Limb (tissue), 2 donors: ENCODE results near the gene CAB39.
"Not testable (repeated sequence)": the region's sequence is repeated elsewhere in the genome, so short reads cannot be mapped to it uniquely, and the experiment has no call there.

Source experiments
- DNase-seq, 2 donors: peaks; one replicate each; pipeline ENCODE4 v3.0.0-alpha.2; 2016; ENCODE audit errors: extremely low spot score in 2 of 2

Gene CAB39

DNA sequence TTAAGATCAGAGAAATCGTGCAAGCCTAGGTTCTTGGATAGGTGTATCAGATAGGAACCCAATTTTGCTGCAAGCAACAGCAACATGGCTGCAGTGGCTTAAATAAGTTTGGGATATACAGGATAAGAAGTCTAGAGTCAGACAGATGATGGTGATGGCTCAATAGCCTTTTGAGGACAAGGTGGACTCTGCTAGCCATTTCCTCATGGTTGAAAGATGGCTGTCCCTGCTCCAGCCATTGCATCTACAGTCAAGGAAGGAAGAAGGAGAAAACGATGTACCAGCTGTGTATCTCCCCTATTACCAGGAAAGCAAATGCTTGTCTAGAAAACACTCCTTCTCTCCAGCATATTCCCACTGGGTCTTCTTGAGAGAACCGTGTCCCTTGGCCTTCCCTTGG lies 30.1 kb upstream of the CAB39 start:
- DNase-seq, result no peak

DNA sequence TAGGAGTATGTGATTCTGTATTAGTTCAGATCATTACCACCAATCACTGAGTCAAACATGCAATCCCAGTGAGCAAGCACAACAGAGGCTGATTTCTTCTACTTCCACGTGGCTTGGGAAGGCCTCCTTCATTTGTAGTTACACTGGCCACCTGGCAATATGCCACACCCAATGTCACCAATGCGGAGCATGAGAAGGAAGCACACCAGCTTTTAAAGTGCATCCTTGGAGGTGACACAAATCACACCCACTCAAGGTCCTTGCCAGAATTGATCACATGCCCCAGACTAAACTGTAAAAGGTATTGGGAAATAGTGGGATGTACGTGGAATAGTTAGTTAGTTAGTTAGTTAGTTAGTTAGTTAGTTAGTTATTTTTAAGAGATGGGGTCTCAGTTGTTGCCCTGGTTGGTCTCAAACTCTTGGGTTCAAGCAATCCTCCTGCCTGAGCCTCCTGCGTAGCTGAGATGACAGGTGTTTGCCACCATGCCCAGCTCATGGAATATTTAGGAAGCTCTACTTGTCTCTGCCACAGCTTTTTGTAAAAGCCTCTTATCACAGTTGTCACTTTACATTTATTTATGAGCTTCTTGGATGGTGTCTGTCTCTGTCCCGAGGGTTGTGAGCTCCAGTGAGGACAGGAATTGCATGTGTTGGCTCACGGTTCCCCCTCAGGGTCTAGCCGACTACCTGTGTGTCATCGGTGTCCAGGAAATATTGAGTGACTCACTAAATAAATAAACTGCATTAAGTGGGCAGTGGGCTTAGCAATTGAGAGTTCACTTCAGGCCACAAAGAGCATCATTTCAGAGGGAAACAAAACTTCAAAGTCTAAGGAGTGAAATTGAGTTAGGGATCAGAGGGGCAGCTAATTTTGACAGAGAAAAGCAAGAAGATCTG lies 28.1 kb upstream of the CAB39 start:
- no peak for DNase-seq

DNA sequence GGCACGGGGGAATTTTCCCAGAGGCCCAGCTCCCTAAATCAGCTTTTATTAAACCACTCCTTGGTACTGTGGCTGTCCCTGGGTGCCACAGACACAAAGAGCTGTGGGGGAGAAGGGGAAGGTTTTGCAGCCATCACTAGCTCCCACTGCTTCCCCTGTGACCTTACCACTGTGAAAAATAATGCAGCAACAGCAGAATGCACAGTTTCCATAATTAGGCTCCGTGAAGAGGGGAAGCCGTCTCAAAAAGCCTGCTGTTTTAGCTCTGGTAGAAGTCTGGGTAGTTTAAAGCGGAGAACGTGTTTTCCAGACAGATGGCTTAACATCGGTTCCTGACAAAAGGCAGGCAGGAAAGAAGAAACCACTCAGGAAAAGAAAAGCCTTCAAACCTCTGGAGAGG lies 27.5 kb upstream of the CAB39 start:
- DNase-seq, result no peak

DNA sequence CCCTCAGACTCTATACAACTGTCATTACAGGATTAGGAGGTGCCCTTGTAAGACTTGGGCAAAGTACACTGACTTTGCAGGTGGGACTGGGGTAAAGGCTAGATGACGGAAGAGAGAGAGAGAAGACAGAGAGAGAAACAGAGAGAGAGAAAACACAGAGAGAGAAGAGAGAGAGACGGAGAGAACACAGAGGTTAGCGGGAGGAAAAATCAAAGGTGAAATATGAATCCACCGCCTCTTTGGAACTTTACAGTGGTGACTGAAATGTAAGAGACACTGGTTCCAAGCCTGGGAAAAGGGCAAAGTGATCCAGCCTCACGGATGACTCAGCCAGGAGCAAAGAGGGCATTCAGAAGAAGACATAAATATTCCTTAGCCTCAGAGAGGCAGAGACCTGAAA lies 25.1 kb upstream of the CAB39 start:
- DNase-seq, result no peak

DNA sequence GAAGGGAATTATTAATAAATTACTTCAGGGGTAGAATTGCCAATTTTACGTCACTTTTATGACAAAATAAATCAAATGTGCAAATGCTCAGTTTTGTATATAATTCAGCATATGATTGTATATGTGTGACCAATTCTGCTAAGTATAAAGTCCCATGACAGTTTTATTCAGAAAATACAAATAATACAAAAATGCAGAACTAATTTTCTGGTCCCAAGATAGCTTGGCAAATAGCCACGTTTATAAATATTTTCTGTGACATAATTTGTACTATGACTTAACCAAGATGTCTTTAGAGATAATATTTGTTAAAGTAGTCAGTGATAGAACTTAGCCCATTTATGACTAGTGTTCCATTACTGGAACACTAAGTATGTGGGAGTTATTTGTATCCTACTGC lies 24.2 kb upstream of the CAB39 start:
- no peak for DNase-seq

DNA sequence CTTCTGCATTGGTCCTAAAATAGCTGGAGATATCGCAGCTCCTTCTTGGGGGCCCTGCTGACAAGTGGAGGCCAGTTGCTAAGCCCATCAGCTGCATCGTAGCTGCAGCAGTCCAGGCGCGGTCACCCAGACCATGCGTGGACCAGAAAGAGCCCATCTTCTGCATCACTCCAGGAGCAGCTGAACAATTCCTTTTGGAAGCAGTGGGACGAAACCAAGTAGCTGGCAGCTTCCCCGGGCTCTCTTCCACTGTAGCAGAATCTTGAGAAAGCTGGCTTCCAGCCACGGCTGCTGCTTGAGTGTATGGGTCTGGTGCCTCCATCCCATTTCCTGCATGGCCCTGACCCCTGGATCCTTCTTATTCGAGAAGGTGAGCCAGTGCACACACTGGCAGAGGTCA lies 22.2 kb upstream of the CAB39 start:
- DNase-seq, result no peak

DNA sequence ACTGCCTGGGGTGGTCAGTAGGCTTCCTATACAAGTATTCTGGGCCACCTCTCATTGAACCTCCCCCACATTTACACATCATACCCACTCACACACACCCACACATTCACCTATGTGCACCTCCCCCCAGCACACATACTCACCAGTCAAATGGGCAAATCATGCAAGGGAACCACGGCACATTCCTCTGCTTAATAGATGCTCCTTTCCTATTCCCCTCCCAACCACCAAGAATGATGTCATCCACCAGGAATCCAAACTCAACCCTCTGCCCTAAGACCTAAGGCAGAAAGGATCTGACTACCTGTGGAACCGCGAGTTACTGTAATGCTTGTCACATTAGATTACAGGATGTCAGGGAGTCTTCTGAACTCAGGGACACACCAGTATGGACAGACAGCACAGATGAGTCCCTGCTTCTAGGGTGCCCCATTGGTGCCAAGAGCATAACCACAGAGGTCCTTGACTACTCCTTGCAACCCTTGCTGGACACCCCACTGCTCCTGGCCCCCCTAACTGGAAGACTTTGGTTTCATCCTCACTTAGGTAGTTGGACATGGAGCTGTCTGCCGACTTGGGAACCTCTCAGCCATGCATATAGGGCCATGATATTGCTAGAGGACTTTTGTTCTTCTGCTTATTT lies 21.5 kb upstream of the CAB39 start:
- DNase-seq, result no peak

DNA sequence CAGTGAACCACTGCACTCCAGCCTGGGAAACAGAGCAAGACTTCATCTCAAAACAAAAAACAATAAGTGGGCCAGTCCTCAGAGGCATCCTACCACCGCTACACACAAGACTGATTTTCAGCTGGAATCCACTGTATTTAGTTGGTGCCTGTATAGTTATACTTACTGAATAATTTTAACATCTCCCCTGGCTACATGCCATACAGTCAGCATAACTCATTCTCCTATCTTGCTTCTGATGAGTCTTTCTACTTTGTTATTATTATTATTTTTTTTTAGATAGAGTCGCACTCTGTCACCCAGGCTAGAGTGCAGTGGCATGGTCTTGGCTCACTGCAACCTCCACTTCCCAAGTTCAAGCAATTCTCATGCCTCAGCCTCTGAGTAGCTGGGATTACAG lies 19.9 kb upstream of the CAB39 start:
- no peak for DNase-seq

DNA sequence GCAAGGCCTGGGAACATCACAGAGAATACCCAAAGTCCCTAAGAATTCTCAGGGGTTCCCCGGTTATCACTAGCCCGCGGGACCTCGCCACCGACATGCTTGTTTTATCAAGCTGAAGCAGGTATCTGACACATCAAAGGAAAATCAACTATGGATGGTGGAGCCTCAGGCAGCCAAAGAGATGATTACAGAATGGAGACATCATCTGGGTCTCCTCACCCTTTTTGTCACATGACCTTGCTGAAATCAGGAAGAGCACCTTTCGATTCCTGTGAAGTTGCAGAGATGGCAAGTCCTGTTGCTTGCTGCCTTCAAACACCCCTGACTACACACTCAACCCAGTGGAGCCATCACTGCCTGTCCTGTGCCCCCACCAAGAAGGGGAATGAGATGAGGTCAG lies 19.2 kb upstream of the CAB39 start:
- no peak for DNase-seq

DNA sequence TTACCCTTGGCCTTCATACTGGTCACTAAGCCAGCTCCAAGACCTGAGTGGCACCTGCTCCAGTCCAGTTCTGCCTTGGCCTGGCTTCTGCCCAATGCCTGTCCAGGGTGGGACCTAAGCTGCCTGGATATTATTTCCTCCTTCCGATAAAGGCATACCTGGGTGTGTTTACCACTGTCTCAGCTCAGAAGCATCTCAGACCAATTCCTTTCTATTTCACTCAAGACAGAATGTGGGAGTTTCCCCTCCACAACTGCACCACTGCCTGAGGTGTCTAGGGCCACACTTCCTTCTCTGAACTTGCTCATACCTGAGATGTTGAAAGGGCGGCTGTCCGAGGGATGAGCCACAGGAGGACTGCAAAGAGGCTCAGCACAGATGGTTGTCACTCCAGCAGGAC lies 18.4 kb upstream of the CAB39 start:
- no peak for DNase-seq

DNA sequence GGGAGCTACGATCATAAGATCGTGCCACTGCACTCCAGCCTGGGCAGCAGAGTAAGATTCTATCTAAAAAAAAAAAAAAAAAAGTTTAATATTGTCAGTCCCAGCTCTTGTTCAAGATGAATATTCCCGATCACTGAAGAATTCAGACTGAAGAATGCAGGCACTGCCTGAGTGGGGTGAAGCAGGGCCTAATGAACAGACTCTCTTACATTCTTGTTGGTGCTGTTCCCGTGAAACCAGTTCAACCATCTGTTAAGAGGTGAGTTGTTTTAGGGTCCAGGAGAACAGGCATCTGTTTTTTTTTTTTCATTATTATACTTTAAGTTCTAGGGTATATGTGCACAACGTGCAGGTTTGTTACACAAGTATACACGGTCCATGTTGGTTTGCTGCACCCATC lies 17.1 kb upstream of the CAB39 start:
- no peak for DNase-seq

DNA sequence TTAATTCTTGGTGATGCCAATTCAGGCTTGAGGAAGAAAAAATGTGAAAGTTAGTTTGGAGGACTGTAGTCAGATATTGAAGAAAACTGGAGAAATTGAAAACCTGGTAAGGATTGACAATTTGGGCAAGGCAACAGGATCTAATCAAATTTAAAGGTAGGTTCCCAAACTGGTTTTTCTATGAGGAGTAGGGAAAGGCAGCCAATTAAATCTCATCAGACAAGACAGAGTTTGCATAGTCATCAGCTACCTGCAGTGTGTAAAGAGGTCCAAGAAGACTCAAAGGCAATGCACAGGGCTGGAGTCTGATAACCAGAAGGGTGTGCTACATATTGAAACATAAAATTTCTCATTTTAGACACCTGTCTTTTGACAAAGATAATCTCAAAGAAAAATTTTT lies 16.0 kb upstream of the CAB39 start:
- DNase-seq, result no peak

DNA sequence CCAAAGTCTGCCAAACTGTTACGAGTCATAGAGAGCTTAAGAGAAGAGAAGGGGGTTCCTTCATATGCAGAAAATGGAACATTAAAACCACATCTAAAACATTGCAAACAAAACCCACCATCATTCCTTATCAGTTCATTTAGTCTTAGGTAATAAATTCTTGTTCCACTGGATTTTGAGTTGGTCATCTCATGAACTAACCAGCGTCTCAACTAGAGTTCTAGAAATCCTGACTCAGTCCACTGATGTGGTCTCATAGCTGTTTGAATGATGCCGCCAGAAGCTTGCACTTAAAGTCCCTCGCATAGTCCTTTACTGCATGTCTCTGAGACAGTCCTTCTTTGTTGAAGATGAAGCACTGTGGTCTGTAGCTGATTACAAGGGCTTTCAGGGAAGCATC lies 15.0 kb upstream of the CAB39 start:
- no peak for DNase-seq

DNA sequence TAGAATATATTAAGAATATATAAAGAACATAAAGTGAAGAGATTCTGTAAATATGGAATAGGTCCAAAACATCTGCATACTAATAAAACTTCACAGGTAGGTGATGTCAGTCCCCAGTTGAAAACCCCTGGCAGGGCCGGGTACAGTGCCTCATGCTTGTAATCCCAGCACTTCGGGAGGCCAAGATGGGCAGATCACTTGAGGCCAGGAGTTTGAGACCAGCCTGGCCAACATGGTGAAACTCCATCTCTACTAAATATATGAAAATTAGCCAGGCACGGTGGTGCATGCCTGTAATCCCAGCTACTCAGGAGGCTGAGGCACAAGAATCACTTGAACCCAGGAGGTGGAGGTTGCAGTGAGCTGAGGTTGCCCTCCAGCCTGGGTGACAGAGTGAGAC lies 13.9 kb upstream of the CAB39 start:
- DNase-seq, result not testable (repeated sequence)

DNA sequence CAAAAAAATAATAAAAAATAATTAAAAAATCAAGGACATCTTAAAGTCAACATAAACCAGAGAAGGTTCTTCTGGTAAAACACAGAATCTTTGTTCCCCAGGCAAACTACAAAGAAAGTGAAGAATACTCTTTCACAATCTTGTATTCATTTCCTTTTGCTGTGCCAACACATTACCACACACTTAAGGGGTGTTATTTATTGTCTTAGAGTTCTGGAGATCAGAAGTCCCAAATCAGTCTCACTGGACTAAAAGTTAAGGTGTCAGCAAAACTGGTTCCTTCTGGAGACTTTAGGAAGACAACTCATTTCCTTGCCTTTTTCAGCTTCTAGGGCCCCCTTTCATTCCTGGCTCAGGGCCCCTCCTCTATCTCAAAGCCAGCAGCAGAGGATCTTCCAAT lies 12.2 kb upstream of the CAB39 start:
- no peak for DNase-seq

DNA sequence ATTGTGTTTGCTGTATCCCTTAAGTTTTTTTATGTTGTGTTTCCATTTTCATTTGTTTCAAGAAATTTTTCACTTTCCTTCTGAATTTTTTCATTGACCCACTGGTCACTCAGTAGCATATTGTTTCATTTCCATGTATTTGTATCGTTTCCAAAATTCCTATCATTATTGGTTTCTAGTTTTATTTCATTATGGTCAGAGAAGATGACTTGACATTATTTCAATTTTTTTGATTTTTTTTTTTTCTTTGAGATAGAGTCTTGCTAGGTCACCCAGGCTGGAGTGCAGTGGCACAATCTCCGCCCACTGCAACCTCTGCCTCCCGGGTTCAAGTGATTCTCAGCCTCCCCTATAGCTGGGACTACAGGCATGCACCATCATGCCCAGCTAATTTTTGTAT lies 11.3 kb upstream of the CAB39 start:
- DNase-seq, result no peak

DNA sequence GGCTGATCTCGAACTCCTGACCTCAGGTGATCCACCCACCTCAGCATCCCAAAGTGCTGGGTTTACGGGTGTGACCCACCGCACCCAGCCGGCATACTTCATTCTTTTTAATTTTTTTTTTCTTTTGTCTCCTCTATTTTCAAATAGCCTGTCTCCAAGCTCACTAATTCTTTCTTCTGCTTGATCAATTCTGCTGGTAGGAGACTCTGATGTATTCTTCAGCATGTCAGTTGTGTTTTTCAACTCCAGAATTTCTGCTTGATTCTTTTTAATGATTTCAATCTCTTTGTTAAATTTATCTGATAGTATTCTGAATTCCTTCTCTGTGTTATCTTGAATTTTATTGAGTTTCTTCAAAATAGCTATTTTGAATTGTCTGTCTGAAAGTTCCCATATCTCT lies 10.2 kb upstream of the CAB39 start:
- DNase-seq, result not testable (repeated sequence)

DNA sequence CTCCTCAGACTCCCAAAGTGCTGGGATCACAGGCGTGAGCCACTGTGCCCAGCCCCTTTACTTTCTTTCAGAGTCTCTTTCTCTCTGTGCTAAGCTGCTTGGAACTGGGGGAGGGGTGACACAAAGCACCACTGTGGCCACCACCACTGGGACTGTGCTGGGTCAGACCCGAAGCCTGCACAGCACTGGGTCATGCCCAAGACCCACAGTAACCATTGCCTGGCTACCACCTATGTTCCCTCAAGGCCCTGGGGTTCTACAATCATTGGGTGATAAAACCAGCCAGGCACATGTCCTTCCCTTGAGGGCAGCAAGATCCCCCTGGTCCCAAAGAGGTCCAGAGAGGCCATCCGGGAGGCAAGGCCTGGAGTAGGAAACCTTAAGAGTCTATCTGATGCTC lies 9.1 kb upstream of the CAB39 start:
- no peak for DNase-seq

DNA sequence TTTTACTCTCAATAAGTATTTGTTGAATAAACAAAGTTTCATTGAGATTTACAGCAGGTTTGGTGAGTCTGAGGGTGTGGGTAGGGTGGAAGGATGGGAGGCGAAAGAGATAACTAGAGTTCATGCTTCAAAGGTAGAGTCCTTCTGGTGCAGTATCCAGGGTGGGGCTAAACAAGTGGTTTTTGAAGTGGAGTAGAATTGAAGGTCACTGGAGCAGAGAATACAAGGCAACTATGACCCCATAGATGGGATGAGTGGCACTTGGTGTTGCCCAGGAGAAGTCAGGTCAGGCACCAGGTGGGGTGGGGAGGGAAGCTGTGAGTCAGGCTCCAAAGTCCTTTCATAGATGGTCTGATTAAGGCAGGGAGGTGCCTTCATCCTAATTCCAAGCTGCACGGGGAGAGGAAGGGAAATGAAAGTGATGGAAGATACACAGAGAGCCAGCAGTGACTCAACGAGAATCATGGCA lies 6.6 kb upstream of the CAB39 start:
- no peak for DNase-seq

DNA sequence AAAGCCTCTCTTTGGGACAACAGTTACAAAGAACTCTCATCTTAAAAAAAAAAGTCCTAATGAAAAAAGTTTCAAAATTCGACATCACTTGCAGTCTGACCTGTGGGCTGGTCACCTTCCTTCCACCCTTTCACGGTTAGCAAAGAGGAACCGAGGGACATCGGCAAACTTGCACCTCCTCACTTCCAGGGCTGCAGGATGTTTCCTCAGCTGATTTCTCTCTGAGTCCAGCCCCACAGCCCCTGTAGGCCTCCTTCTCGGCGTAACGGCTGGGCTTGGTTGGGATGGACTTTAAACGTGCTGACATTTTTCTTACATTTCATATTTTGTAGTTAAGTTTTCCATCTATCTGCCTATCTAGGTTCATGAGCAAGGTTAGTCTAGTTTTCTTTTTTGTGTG lies 5.7 kb upstream of the CAB39 start:
- DNase-seq, result no peak

DNA sequence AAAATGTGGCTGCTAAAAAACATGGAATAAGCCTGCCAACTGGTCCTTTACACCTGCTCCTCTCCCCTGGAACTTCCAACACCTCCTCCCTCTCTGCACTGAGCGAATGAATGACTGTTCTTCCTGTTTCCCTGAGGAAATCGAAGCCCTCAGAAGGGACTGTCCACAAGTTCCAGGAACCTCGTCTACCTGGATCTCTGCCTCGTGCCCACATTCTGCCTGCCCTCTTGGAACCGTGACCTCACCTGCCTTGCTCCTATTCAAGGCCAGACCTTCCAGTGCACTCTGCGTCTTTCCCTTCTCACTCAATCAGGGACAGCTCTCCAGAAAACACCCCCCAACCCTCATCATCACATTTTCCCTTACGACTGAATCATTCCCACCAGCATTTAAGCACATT lies 4.4 kb upstream of the CAB39 start:
- DNase-seq, result no peak

DNA sequence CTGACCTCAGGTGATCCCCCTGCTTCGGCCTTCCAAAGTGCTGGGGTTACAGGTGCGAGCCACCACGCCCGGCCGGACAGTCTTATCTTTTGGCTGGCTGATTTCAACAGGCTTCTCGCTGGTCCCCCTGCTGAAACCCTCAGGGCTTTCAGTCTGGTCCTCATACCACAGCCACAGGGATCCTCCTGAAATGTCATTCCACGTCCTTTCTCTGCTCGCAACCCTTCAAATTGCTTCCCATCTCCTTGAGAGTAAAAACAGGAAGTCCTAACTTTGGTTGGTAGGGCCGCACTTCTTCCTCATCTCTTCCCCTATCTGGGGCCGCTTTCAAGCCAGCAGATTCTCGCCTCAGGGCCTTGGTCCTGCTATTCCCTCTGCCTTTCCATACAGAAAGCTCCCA lies 1.4 kb upstream of the CAB39 start:
- DNase-seq, result no peak
